GM12878 (cell line): ENCODE results near the gene CAV2. TPM values are rescaled to one million over a fixed set of nuclear protein-coding genes. Genes with fewer than 3 reads are reported as not detected.

Source experiments
- ATAC-seq: fragments of 200-7000 bp; cut with Tn5 transposase; 3 replicates; pipeline ENCODE4 v1.9.1; 2020; ENCODE audit warnings: mild to moderate bottlenecking, moderate library complexity
- BruUV-seq: library from RNA; stranded (reverse); fragments of 400-500 nt; replicated peaks from 2 replicates; lab custom pipeline; 2021; lab: Mats Ljungman, UMichigan
- CTCF ChIA-PET: fragments of 300-600 bp; sonication (Branson Sonifier 250); formaldehyde crosslinking; extraction: SDS; loops from one replicate; lab custom pipeline; 2021; ENCODE audit warnings: inconsistent platforms; lab: Yijun Ruan, JAX
- POLR2A ChIA-PET: fragments of 350-600 bp; formaldehyde crosslinking; extraction: SDS; loops from one replicate; lab custom pipeline; 2021; ENCODE audit warnings: inconsistent platforms; lab: Charles Lee
- RAD21 ChIA-PET: fragments of 300-600 bp; sonication (Branson Sonifier 250); formaldehyde crosslinking; loops from one replicate; lab custom pipeline; 2023; ENCODE audit warnings: antibody characterized with exemption; ENCODE audit not compliant: unreplicated experiment; lab: Charles Lee
- SMC1A ChIA-PET: fragments of 300-600 bp; sonication (Branson Sonifier 250); formaldehyde crosslinking; loops from one replicate; lab custom pipeline; 2023; ENCODE audit not compliant: unreplicated experiment, uncharacterized antibody; lab: Charles Lee
- DNase-seq: peaks from one replicate; pipeline ENCODE4 v3.0.0-alpha.2; 2011; ENCODE audit warnings: low read depth, low spot score
- FAIRE-seq: peaks from 3 replicates; lab custom pipeline; 2011; peaks lifted over from hg19 to GRCh38; lab: Jason Lieb, UNC
- H2AFZ ChIP-seq: 2 replicates; pipeline ENCODE4 v1.6.0; 2011; ENCODE audit warnings: low read depth, low read length, control low read depth; ENCODE audit not compliant: control insufficient read depth
- H3K27ac ChIP-seq: 2 replicates; pipeline ENCODE4 v1.5.1; 2011; ENCODE audit warnings: control low read depth; ENCODE audit not compliant: control insufficient read depth, insufficient read depth
- H3K27me3 ChIP-seq, 2 experiments: replicated peaks in 1 of 2; 2 replicates each; pipeline versions ENCODE4 v1.6.0 to v1.6.1; 2011; ENCODE audit warnings: low read length in 1 of 2; ENCODE audit not compliant: control insufficient read depth in 2 of 2, insufficient read depth in 2 of 2
- H3K36me3 ChIP-seq, 2 experiments: 2 replicates each; pipeline ENCODE4 v1.5.1; 2011; ENCODE audit warnings: low read length in 1 of 2; ENCODE audit not compliant: control insufficient read depth in 2 of 2, insufficient read depth in 2 of 2
- H3K4me1 ChIP-seq: 2 replicates; pipeline ENCODE4 v1.6.1; 2011; ENCODE audit warnings: mild to moderate bottlenecking, low read length, moderate library complexity, mixed read lengths; ENCODE audit not compliant: control insufficient read depth, insufficient read depth
- H3K4me2 ChIP-seq: 2 replicates; pipeline ENCODE4 v1.6.0; 2011; ENCODE audit warnings: control low read depth; ENCODE audit not compliant: control insufficient read depth, insufficient read depth
- H3K4me3 ChIP-seq: fragments of 200-600 bp; sonication (generic); 2 replicates; pipeline ENCODE4 v1.5.1; 2016
- H3K79me2 ChIP-seq: 2 replicates; pipeline ENCODE4 v1.6.0; 2011; ENCODE audit warnings: low read length; ENCODE audit not compliant: control insufficient read depth, insufficient read depth
- H3K9ac ChIP-seq: 2 replicates; pipeline ENCODE4 v1.8.0; 2011; ENCODE audit warnings: low read length, control low read depth, mixed read lengths; ENCODE audit not compliant: control insufficient read depth, insufficient read depth
- H3K9me3 ChIP-seq: replicated peaks from 3 replicates; pipeline ENCODE4 v1.5.1; 2011; ENCODE audit warnings: mild to moderate bottlenecking, low read length; ENCODE audit not compliant: control insufficient read depth, insufficient read depth
- H4K20me1 ChIP-seq: 2 replicates; pipeline ENCODE4 v1.6.0; 2011; ENCODE audit not compliant: control insufficient read depth, insufficient read depth
- E2F8 ChIP-seq: fragments of 450-650 bp; IDR thresholded peaks from 2 replicates; pipeline ENCODE4 v1.6.1; 2018; ENCODE audit warnings: mild to moderate bottlenecking, low read depth, moderate library complexity; ENCODE audit not compliant: partially characterized antibody
- GABPA ChIP-seq: IDR thresholded peaks from 2 replicates; pipeline ENCODE4 v1.6.1; 2014; ENCODE audit warnings: antibody characterized with exemption, low read depth, mild to moderate bottlenecking, inconsistent platforms
- LARP7 ChIP-seq: fragments of 450-650 bp; IDR thresholded peaks from 2 replicates; pipeline ENCODE4 v1.6.1; 2017; ENCODE audit warnings: mild to moderate bottlenecking
- PKNOX1 ChIP-seq: fragments of 450-650 bp; IDR thresholded peaks from 2 replicates; pipeline ENCODE4 v1.6.1; 2016; ENCODE audit warnings: mild to moderate bottlenecking
- SIX5 ChIP-seq: IDR thresholded peaks from 2 replicates; pipeline ENCODE4 v1.6.1; 2011; ENCODE audit warnings: mild to moderate bottlenecking, low read depth, low read length, moderate library complexity; ENCODE audit not compliant: severe bottlenecking
- USF1 ChIP-seq: IDR thresholded peaks from 2 replicates; pipeline ENCODE4 v1.6.1; 2011; ENCODE audit warnings: borderline replicate concordance, low read depth, mild to moderate bottlenecking, moderate library complexity, mixed read lengths, low read length; ENCODE audit not compliant: insufficient read depth; ENCODE audit errors: extremely low read length
- ZBTB11 ChIP-seq: fragments of 450-650 bp; formaldehyde crosslinking; IDR thresholded peaks from 2 replicates; pipeline ENCODE4 v1.5.0; 2022; ENCODE audit warnings: mild to moderate bottlenecking, missing genetic modification characterization
- ZNF592 ChIP-seq: fragments of 450-650 bp; IDR thresholded peaks from 2 replicates; pipeline ENCODE4 v1.6.1; 2017; ENCODE audit warnings: mild to moderate bottlenecking, moderate library complexity
- ZZZ3 ChIP-seq: IDR thresholded peaks from 2 replicates; pipeline ENCODE4 v1.6.1; 2011; ENCODE audit warnings: low read depth; ENCODE audit not compliant: control insufficient read depth, insufficient read length
- WGBS: methylation state at CpG from one replicate; pipeline ENCODE4 v1.1.6; 2016; ENCODE audit warnings: low lambda C conversion rate; ENCODE audit not compliant: insufficient replicate concordance, insufficient coverage; ENCODE audit errors: missing lambda C conversion rate; 5-methylcytosine and 5-hydroxymethylcytosine counted together
- in situ Hi-C: fragments of 300-500 bp; cut with MboI; formaldehyde crosslinking; loops from 9 replicates; pipeline ENCODE4 v1.14.3; 2018; ENCODE audit warnings: mixed read lengths
- intact Hi-C: fragments of 100-400 bp; cut with micrococcal nuclease; formaldehyde crosslinking; loops from one replicate; pipeline ENCODE4 v1.14.2; 2022; ENCODE audit not compliant: unreplicated experiment
- polyA plus RNA-seq, 11 experiments: library from polyadenylated mRNA; depleted of rRNA in 4 of 11; unstranded in 6 of 11; stranded (reverse) in 5 of 11; fragments of >200 nt; fragmentation: Nextera tagmentation in 4 of 11; fragmentation: Illumina TruSeq in 1 of 11; extraction: Ambion mirVana in 4 of 11; extraction: Trizol in 1 of 11; gene quantifications; 1 replicate in 1 of 11; 2 replicates in 10 of 11; pipeline versions ENCODE4 v1.2.1 to v1.2.3, GENCODE V29; 2011 to 2016; ENCODE audit warnings: inconsistent platforms in 2 of 11, missing spikeins in 2 of 11, low read depth in 1 of 11
- total RNA-seq, 4 experiments: library from RNA; depleted of rRNA in 3 of 4; stranded (reverse); fragments of >200 nt in 3 of 4; fragmentation: Illumina TruSeq in 1 of 4; extraction: Trizol in 1 of 4; gene quantifications; 2 replicates each; pipeline versions ENCODE4 v1.2.1 to v1.2.3, GENCODE V29; 2013 to 2021

The CAV2 gene
- total and polyA plus RNA-seq, 10 of the 15 experiments (the other 5 are each of a cell fraction or from before 2014, with no cell fraction given), result 0.77 to 11.4 (median 2.5) TPM

- CTCF ChIA-PET, result no interaction called here
These were observed 7.5 kb upstream of the CAV2 start for GRCh38 chr7:116491887-116492653.

More at GRCh38 chr7:116491887-116492653, 7.5 kb upstream of the CAV2 start:
- Histone ChIP-seq H3K79me2 (no peaks in the 10 kb centered on the region), H3K4me3 (no peak overlapping the region), H3K9me3 (no peaks in the 10 kb centered on the region), H2AFZ (no peak overlapping the region), H3K4me1 (no peaks in the 10 kb centered on the region), H4K20me1 (no peaks in the 10 kb centered on the region), H3K4me2 (no peak overlapping the region), H3K9ac (no peak overlapping the region), H3K27ac (no peak overlapping the region), H3K27me3 (no peaks in the 10 kb centered on the region), H3K36me3 (no peaks in the 10 kb centered on the region)
- TF ChIP-seq PKNOX1 (no peak), SIX5 (no peak), GABPA (no peak), LARP7 (no peak), ZNF592 (no peak), USF1 (no peak), E2F8 (no peak), ZZZ3 (no peak), ZBTB11 (CRISPR knock-in tag) (no peak)
- no peak for FAIRE-seq
- ChIA-PET POLR2A (no interaction called here), SMC1A (no interaction called here), RAD21 (no interaction called here)
- DNase-seq, result no peak
- no peak for ATAC-seq
- no TSS peak for BruUV-seq
- 50% methylated on average over 3 of the region's 3 CpGs for WGBS
- in situ Hi-C loops (no loop called here), intact Hi-C loops (no loop called here)
